BLaER1 (cell line): ENCODE results near the gene REL.

ENCODE experiments used
- H3K27ac ChIP-seq: shearing (Covaris generic); formaldehyde crosslinking; 2 replicates; pipeline ENCODE4 v1.8.1; 2022
- H3K27me3 ChIP-seq: shearing (Covaris generic); formaldehyde crosslinking; 2 replicates; pipeline ENCODE4 v1.8.1; 2022
- H3K36me3 ChIP-seq: shearing (Covaris generic); formaldehyde crosslinking; 2 replicates; pipeline ENCODE4 v1.8.1; 2022
- H3K4me1 ChIP-seq: shearing (Covaris generic); formaldehyde crosslinking; 2 replicates; pipeline ENCODE4 v1.8.1; 2022
- H3K4me2 ChIP-seq: shearing (Covaris generic); formaldehyde crosslinking; 2 replicates; pipeline ENCODE4 v1.8.1; 2022
- H3K4me3 ChIP-seq: shearing (Covaris generic); formaldehyde crosslinking; 2 replicates; pipeline ENCODE4 v1.8.1; 2022
- H3K9ac ChIP-seq: shearing (Covaris generic); formaldehyde crosslinking; 2 replicates; pipeline ENCODE4 v1.8.1; 2022
- H3K9me3 ChIP-seq: shearing (Covaris generic); formaldehyde crosslinking; 2 replicates; pipeline ENCODE4 v1.8.1; 2022
- H4K20me1 ChIP-seq: shearing (Covaris generic); formaldehyde crosslinking; 2 replicates; pipeline ENCODE4 v1.8.1; 2022
- Cebpa-rat ChIP-seq: shearing (Covaris generic); IDR thresholded peaks from 2 replicates; pipeline ENCODE4 v1.8.1; 2022

REL gene

DNA sequence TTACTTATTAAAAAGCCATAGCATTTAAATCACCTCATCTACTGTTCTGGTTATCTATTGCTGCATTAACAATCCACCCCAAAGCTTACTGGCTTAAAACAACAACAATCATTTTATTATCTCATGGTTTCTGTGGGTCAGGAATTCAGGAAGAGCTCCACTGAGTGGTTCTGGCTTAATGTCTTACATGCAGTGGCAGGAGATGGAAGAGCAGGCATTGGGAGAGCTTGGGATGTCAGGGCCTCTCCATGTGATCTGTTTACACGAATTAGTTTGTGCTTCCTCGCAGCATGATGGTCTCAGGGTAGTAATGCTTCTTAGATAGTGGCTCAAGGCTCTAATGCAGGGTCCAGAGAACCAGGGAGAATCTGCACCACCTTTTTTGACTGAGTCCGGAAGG lies 14.4 kb upstream of the REL start:
- Histone ChIP-seq H3K4me2 (peak overlapping the region; percentile 45; the same call in 1 of the 2 replicates), H3K4me1 (peaks cover 17% of the 10 kb centered on the region), H3K27me3 (no peaks in the 10 kb centered on the region), H3K27ac (0 out of 2 replicates have a peak overlapping the region, but pooled peaks have one; percentile 36), H3K9me3 (peaks cover 44% of the 10 kb centered on the region), H3K9ac (no peak overlapping the region), H3K4me3 (peak overlapping the region; percentile 44), H3K36me3 (no peaks in the 10 kb centered on the region), H4K20me1 (no peaks in the 10 kb centered on the region)
- TF ChIP-seq Cebpa-rat = no peak

DNA sequence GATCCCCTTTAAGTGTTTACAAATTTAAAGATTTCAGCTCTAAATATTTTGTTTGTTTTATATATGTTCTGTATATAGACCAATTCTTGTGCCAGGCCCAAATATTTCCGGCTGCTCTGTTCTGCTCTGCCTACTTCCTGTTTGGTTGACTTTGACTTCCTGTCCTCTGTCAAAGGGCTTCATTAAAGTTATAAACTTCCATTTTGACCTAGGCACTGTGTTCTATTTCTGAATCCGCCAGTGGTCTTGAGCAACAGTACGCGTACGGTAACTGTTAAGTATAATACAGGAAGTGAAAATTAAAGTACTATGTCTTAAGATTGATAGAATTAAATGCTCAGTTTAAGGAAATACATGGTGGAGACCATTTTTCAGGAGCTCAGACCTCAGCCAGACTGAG lies 13.5 kb upstream of the REL start:
- peak overlapping the region; percentile 36; the same call in 1 of the 2 replicates for H3K27ac ChIP-seq
- no peak overlapping the region for H3K9ac ChIP-seq
- no peaks in the 10 kb centered on the region for H3K27me3 ChIP-seq
- peaks cover 17% of the 10 kb centered on the region for H3K4me1 ChIP-seq
- peak overlapping the region; percentile 44 for H3K4me3 ChIP-seq
- no peaks in the 10 kb centered on the region for H4K20me1 ChIP-seq
- H3K4me2 ChIP-seq = peak overlapping the region; percentile 45
- TF ChIP-seq Cebpa-rat = no peak
- H3K9me3 ChIP-seq = peaks cover 44% of the 10 kb centered on the region
- H3K36me3 ChIP-seq = no peaks in the 10 kb centered on the region

DNA sequence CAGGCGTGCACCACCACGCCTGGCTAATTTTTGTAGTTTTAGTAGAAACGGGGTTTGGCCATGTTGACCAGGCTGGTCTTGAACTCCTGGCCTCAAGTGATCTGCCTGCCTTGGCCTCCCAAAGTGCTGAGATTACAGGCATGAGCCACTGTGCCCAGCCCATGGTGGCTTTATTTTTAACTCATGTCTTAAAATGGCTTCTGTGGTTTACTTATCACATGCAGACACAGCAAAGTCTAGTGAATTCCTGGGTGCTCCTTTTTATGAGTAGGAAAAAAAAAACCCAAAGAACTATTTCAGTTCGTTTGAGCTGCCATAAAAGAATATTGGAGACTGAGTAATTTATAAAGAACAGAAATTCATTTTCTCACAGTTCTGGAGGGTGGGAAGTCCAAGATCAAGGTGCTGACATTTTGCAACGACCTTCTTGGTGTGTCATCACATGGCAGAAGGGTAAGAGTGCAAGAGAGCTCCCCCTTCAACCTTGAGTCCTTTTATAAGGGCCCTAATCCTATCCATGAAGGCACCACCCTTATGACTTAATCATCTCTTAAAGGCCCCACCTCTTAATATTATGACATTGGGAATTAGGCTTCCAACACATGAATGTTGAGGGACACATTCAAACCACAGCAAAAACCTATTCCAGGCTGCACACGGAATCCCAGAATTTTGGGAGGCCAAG lies 12.6 kb upstream of the REL start:
- no peak for TF ChIP-seq Cebpa-rat
- Histone ChIP-seq H4K20me1 (no peaks in the 10 kb centered on the region), H3K4me1 (peaks cover 17% of the 10 kb centered on the region), H3K27ac (0 out of 2 replicates have a peak overlapping the region, but pooled peaks have one; percentile 36), H3K9ac (no peak overlapping the region), H3K9me3 (peaks cover 44% of the 10 kb centered on the region), H3K4me2 (peak overlapping the region; percentile 45), H3K4me3 (peak overlapping the region; percentile 44; the same call in 1 of the 2 replicates), H3K27me3 (no peaks in the 10 kb centered on the region), H3K36me3 (no peaks in the 10 kb centered on the region)

DNA sequence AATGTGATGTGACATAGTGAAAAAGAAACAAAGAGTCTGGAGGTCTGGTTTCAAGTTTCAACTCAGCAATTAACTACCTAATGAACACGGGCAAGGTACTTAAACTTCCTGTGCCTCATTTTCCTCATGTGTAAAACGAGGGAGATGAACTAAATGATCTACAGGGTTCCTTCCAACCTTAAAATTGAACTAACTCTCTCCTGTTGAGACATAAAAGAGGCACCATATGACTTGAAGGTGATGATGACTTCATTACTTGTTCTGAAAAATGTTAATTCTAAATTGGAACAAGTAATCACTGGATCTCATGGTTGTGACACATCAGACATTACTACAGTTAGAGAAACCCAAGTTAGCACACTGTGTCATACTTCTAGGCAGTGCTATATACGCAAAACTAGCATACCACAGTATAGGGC lies 8.9 kb upstream of the REL start:
- Histone ChIP-seq H3K27me3 (no peaks in the 10 kb centered on the region), H3K4me3 (no peak overlapping the region), H3K4me1 (peaks cover 11% of the 10 kb centered on the region), H3K27ac (no peak overlapping the region), H3K4me2 (no peak overlapping the region), H3K36me3 (no peaks in the 10 kb centered on the region), H4K20me1 (no peaks in the 10 kb centered on the region), H3K9ac (no peak overlapping the region), H3K9me3 (peaks cover 16% of the 10 kb centered on the region)
- TF ChIP-seq Cebpa-rat = no peak

DNA sequence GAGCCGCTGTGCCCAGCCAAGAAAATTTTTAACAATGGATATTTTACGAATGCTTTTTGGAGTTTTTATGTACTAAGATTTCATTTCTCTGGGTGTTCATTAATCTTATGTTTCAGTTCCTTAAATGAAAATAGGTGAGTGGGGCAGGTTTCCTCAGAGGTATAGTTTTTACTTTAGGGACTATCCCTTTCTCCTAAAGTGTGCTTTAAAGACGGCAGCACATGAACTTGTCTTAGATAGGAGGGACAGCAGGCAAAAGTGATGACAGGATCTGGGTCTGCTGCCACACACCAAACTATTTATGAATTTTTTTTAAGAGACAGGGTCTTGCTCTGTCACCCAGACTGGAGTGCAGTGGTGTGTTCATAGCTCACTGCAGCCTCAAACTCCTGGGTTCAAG lies 8.0 kb upstream of the REL start:
- no peak for TF ChIP-seq Cebpa-rat
- Histone ChIP-seq H3K9ac (no peak overlapping the region), H3K27me3 (no peaks in the 10 kb centered on the region), H3K36me3 (no peaks in the 10 kb centered on the region), H3K4me1 (peaks cover 2% of the 10 kb centered on the region), H3K27ac (no peak overlapping the region), H3K4me3 (no peak overlapping the region), H3K9me3 (peaks cover 8% of the 10 kb centered on the region), H3K4me2 (no peak overlapping the region), H4K20me1 (no peaks in the 10 kb centered on the region)

DNA sequence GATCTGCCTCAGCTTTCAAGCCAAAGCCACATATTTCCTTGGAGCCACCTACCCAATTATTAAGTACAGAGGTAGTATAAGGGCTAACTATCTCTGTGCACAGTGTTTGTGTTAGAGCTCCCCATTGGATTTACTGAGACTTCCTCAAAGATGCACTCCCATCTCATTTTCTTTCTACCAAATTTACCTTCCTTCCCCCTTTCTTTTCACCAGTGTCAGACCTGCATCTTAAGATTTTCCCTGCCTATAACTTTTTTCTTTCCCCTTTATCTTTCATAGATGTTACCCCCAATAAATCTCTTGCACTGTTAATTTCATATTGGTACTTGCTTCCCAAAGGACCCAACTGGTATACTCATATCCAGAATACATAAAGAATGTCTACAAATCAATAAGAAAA lies 5.9 kb upstream of the REL start:
- TF ChIP-seq Cebpa-rat = no peak
- no peaks in the 10 kb centered on the region for H3K9me3 ChIP-seq
- no peaks in the 10 kb centered on the region for H3K27me3 ChIP-seq
- H3K36me3 ChIP-seq = no peaks in the 10 kb centered on the region
- no peaks in the 10 kb centered on the region for H4K20me1 ChIP-seq
- no peak overlapping the region for H3K4me2 ChIP-seq
- no peak overlapping the region for H3K9ac ChIP-seq
- H3K4me3 ChIP-seq = no peak overlapping the region
- H3K27ac ChIP-seq = no peak overlapping the region
- H3K4me1 ChIP-seq = peaks cover 7% of the 10 kb centered on the region; the same call in 1 of the 2 replicates

- no peak for TF ChIP-seq Cebpa-rat
- Histone ChIP-seq H3K4me2 (peak overlapping the region; percentile 79), H3K4me1 (peaks cover 20% of the 10 kb centered on the region; the same call in 1 of the 2 replicates), H3K9me3 (no peaks in the 10 kb centered on the region), H3K27ac (peak overlapping the region; percentile 86), H4K20me1 (peaks cover 33% of the 10 kb centered on the region), H3K9ac (peak overlapping the region; percentile 87), H3K36me3 (no peaks in the 10 kb centered on the region), H3K27me3 (peaks cover 32% of the 10 kb centered on the region), H3K4me3 (peak overlapping the region; percentile 89)
Measured at GRCh38 chr2:60880643-60881046, 729 bp upstream of the REL start.

DNA sequence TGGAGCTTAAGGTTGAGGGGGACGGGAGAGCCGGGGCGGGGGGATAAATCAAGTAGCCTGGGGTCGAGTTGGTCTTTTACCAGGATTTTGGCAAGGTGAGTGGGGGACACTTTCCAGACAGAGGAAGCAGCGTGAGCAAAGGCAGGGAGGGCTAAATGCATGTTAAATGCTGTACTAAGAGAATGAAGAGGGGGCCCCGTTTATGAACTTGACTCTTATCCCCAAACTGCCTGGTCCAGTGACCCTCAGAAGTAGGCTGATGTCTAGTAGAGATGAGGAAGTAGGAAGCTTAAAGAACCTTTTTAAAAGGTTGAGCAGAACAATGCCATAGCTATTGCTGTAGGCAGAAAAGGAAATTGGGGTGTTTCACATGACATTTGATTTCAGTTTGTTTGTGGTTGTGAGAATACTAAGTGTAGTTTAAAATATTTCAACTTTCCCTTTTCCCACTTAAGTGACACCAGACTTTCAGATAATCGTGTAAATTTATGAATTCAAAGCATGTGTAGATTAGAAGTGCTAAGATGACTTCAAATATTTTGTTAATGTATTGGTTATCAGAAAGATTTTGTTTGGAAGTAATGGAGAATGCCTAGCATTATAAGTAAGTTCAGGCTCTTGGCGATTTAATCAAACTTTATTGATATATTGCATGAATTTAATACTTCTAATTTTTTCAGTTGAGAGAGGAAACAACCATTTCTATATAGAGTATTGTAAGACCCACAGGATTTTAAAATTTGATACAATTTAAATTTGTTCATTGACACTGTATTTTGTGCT lies 1.8 kb downstream of the REL start:
- TF ChIP-seq Cebpa-rat = no peak
- H3K9ac ChIP-seq = peak overlapping the region; percentile 87
- no peaks in the 10 kb centered on the region for H3K36me3 ChIP-seq
- H3K27ac ChIP-seq = peak overlapping the region; percentile 86
- no peaks in the 10 kb centered on the region for H3K9me3 ChIP-seq
- peaks cover 24% of the 10 kb centered on the region; the same call in 1 of the 2 replicates for H3K4me1 ChIP-seq
- H3K4me2 ChIP-seq = peak overlapping the region; percentile 79
- H3K27me3 ChIP-seq = peaks cover 32% of the 10 kb centered on the region
- H4K20me1 ChIP-seq = peaks cover 58% of the 10 kb centered on the region
- peak overlapping the region; percentile 89 for H3K4me3 ChIP-seq

DNA sequence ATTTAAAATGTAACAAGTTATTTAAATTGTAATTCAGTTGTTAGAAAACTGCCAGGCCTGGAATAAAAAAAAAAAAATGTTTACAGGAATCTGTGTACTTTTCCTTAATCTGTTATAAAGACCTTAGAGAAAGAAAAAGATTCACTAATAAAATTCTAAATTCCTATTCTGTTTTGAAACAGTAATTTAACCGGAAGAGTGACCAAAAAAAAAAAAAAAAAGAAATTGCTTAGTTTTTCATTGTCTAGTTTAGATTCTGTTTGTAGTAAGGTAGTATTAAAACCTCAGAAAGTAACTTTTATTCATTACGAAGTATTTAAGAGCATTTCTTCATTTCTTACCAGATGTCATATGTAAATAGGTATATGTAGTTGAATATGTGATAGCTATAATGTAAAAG lies 2.5 kb downstream of the REL start:
- Histone ChIP-seq H3K4me1 (peaks cover 24% of the 10 kb centered on the region; the same call in 1 of the 2 replicates), H3K27ac (no peak overlapping the region), H3K9me3 (no peaks in the 10 kb centered on the region), H3K9ac (no peak overlapping the region), H3K27me3 (peaks cover 32% of the 10 kb centered on the region), H4K20me1 (peaks cover 58% of the 10 kb centered on the region), H3K36me3 (no peaks in the 10 kb centered on the region), H3K4me3 (no peak overlapping the region), H3K4me2 (peak overlapping the region; percentile 79)
- no peak for TF ChIP-seq Cebpa-rat

DNA sequence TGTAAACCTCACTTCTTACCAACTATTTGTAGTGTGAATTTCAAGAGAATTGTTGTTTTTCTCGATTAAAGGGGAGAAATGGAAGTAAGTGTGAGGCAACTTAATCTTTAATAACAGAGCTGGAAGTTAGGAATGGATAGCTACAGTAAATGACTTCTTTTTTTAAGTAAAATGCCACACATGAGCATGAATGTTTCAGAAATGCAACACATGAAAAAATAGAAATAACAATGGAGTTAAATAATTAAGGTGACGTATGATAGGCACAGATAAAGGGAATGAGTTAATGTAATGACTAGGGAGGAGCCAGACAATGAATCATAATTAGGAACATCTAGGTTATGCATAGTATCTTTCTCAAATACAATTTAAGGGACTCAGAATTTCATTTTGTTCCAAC lies 3.4 kb downstream of the REL start:
- no peak overlapping the region for H3K4me3 ChIP-seq
- no peaks in the 10 kb centered on the region for H3K9me3 ChIP-seq
- H3K4me2 ChIP-seq = peak overlapping the region; percentile 11; the same call in 1 of the 2 replicates

More for the DNA sequence above, 3.4 kb downstream of the REL start:
- Histone ChIP-seq H3K9ac (no peak overlapping the region), H3K4me1 (peaks cover 24% of the 10 kb centered on the region; the same call in 1 of the 2 replicates), H3K27me3 (peaks cover 32% of the 10 kb centered on the region), H3K27ac (no peak overlapping the region), H3K36me3 (no peaks in the 10 kb centered on the region), H4K20me1 (peaks cover 58% of the 10 kb centered on the region)
- TF ChIP-seq Cebpa-rat = no peak
